ENCODE data around the gene JADE2.
"Not testable (repeated sequence)": the region's sequence is repeated elsewhere in the genome, so short reads cannot be mapped to it uniquely, and the experiment has no call there.

The JADE2 gene

DNA sequence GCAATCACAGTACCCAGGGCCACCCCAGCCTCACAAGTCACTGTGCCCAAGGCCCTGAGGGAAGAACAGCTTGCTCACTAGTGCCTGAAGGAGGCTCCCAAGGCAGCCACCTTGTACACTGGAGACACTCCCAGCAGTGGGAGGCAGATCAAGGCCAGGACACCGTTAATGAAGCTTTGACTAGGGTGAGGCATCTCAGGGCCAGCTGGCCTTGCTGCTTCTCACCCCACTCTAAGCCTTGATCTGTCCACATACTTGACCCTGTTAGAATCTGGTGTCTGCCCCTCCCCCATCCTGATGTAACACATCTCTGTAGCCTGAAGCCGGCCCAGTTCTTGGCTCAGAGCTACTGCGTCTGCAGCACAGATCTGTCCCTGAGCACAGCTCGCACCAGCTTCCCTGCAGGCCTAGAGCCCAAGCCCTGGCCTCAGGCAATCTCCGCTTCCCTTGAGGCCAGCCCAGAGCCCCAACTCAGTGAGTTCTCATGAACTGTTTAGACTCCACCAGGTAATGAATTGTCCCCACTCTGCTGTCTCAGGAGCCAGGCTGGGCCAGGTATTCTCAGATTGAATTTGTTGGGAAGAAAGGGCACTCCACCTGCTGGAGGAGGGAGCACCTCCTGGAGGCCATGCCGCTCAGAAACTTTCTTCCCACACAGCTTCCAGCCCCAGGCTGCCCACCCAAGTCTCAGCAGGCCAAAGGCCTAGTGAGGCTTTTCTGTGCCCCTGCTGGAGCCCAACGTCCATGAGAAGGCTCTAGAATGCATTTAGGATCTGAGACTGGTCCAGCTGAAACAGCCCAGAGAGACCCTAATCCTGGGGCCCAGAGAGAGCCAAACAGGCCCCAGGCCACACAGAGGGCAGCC lies 13.4 kb upstream of the JADE2 start:
- ChIA-PET POLR2A (interaction anchor here (0.6 to 1.6 kb wide), 10 partner anchors 9 to 286 kb away, joined by 3 to 9 read pairs (median 4); partner anchors contain the start of genes CDKN2AIPNL, PPP2CA and UBE2B), CTCF (interaction anchor here (0.5 to 1.3 kb wide), 5 partner anchors 14 to 123 kb away, joined by 3 to 6 read pairs (median 4); partner anchors contain the start of gene JADE2)
- DNase-seq (ENCODE audit: extremely low spot score), result no peak

GRCh38 chr5:134512661-134512999 lies 12.8 kb upstream of the JADE2 start:
- CTCF ChIA-PET, result no interaction called here
- DNase-seq (ENCODE audit: extremely low spot score), result no peak

More for the DNA sequence above, 13.4 kb upstream of the JADE2 start:
- no peak for TF ChIP-seq BHLHE40 (IDR thresholded peaks at IDR 0.05; ENCODE audit: borderline replicate concordance)
- TF ChIP-seq PKNOX1 (IDR thresholded peaks at IDR 0.05), result no peak
- TF ChIP-seq FOXK2 (IDR thresholded peaks at IDR 0.05), result no peak
- no peak for TF ChIP-seq SP1 (IDR thresholded peaks at IDR 0.05)
- no peak for TF ChIP-seq FOXA1 (IDR thresholded peaks at IDR 0.05)
- TF ChIP-seq ZNF384 (IDR thresholded peaks at IDR 0.05), result no peak
- TF ChIP-seq LEF1 (IDR thresholded peaks at IDR 0.05; ENCODE audit: borderline replicate concordance), result no peak
- no peak for TF ChIP-seq CTBP1 (IDR thresholded peaks at IDR 0.05; ENCODE audit: borderline replicate concordance)
- no peak for TF ChIP-seq HDGF (IDR thresholded peaks at IDR 0.05; ENCODE audit: borderline replicate concordance)
- no peak for TF ChIP-seq L3MBTL2 (conservative IDR thresholded peaks at IDR 0.05)
- TF ChIP-seq ARNT (IDR thresholded peaks at IDR 0.05), result no peak
- TF ChIP-seq TARDBP (IDR thresholded peaks at IDR 0.05), result no peak
- TF ChIP-seq FOXM1 (IDR thresholded peaks at IDR 0.05; ENCODE audit: borderline replicate concordance), result no peak
- no peak for TF ChIP-seq SUZ12 (IDR thresholded peaks at IDR 0.05)
- TF ChIP-seq ELF4 (IDR thresholded peaks at IDR 0.05), result no peak
- TF ChIP-seq NFRKB (IDR thresholded peaks at IDR 0.05), result no peak

GRCh38 chr5:134515801-134516200 lies 9.7 kb upstream of the JADE2 start:
- no peak for DNase-seq (ENCODE audit: extremely low spot score)
- ChIA-PET POLR2A (no interaction called here), CTCF (no interaction called here)
- TF ChIP-seq HDGF (IDR thresholded peaks at IDR 0.05; ENCODE audit: borderline replicate concordance), result no peak
- no peak for TF ChIP-seq PKNOX1 (IDR thresholded peaks at IDR 0.05)
- no peak for TF ChIP-seq CTBP1 (IDR thresholded peaks at IDR 0.05; ENCODE audit: borderline replicate concordance)
- TF ChIP-seq TARDBP (IDR thresholded peaks at IDR 0.05), result no peak
- TF ChIP-seq FOXK2 (IDR thresholded peaks at IDR 0.05), result no peak
- no peak for TF ChIP-seq LEF1 (IDR thresholded peaks at IDR 0.05; ENCODE audit: borderline replicate concordance)
- TF ChIP-seq SP1 (IDR thresholded peaks at IDR 0.05), result no peak
- no peak for TF ChIP-seq BHLHE40 (IDR thresholded peaks at IDR 0.05; ENCODE audit: borderline replicate concordance)
- no peak for TF ChIP-seq L3MBTL2 (conservative IDR thresholded peaks at IDR 0.05)
- TF ChIP-seq SUZ12 (IDR thresholded peaks at IDR 0.05), result no peak
- TF ChIP-seq ARNT (IDR thresholded peaks at IDR 0.05), result no peak
- TF ChIP-seq ZNF384 (IDR thresholded peaks at IDR 0.05), result no peak
- no peak for TF ChIP-seq NFRKB (IDR thresholded peaks at IDR 0.05)
- TF ChIP-seq ELF4 (IDR thresholded peaks at IDR 0.05), result no peak

More at GRCh38 chr5:134512661-134512999, 12.8 kb upstream of the JADE2 start:
- POLR2A ChIA-PET, result interaction anchor here (1.4 to 1.5 kb wide), 2 partner anchors 11 to 101 kb away, joined by 5 to 9 read pairs; partner anchors contain the start of gene CDKN2AIPNL
- TF ChIP-seq SUZ12 (IDR thresholded peaks at IDR 0.05) (no peak), SP1 (IDR thresholded peaks at IDR 0.05) (no peak), ARNT (IDR thresholded peaks at IDR 0.05) (no peak), ELF4 (IDR thresholded peaks at IDR 0.05) (no peak), TARDBP (IDR thresholded peaks at IDR 0.05) (no peak), ZNF384 (IDR thresholded peaks at IDR 0.05) (no peak)

DNA sequence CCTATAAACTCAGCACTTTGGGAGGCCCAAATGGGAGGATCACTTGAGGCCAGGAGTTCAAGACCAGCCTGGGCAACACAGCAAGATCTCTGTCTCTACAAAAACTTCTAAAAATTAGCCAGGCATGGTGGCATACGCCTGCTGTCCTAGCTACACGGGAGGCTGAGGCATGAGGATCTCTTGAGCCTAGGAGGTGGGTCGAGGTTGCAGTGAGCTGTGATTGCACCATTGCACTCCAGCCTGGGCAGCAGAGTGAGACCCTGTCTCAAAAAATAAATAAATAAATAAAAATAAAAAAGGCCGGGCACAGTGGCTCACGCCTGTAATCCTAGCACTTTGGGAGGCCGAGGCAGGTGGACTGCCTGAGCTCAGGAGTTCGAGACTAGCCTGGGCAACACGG lies 8.5 kb upstream of the JADE2 start:
- DNase-seq (ENCODE audit: extremely low spot score); POLR2A ChIA-PET: not testable (repeated sequence)
- CTCF ChIA-PET, result interaction anchor here (0.6 kb wide), 1 partner anchor 10 kb away, joined by 3 read pairs; no protein-coding TSS in a partner anchor

- DNase-seq (ENCODE audit: extremely low spot score), result no peak
- POLR2A ChIA-PET, result interaction anchor here (1.3 kb wide), 1 partner anchor 10 kb away, joined by 4 read pairs; no protein-coding TSS in a partner anchor
- CTCF ChIA-PET, result no interaction called here
- no peak for TF ChIP-seq FOXA1 (IDR thresholded peaks at IDR 0.05)
- no peak for TF ChIP-seq ZNF384 (IDR thresholded peaks at IDR 0.05)
- no peak for TF ChIP-seq FOXM1 (IDR thresholded peaks at IDR 0.05; ENCODE audit: borderline replicate concordance)
- no peak for TF ChIP-seq SUZ12 (IDR thresholded peaks at IDR 0.05)
- no peak for TF ChIP-seq L3MBTL2 (conservative IDR thresholded peaks at IDR 0.05)
Measured at GRCh38 chr5:134517553-134517952, 7.9 kb upstream of the JADE2 start.

DNA sequence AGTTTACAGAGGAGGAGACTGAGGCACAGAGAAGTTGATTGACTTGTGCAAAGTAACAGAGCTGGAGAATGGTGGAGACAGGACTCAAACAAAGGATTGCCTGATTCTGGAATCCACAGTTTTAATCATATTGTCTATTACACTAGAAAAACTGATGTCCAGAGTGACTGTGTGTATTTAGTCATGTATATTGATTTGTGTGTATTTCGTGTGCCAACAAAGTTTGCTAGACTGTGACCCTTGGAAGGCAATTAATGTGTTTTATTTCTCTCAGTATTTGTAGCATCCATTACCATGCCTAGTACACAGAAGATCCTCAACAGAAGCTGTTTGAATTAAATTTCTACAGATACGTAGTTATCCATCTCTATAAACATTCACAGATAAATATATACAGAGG lies 5.5 kb upstream of the JADE2 start:
- TF ChIP-seq ZNF384 (IDR thresholded peaks at IDR 0.05) (no peak), ELF4 (IDR thresholded peaks at IDR 0.05) (no peak), HDGF (IDR thresholded peaks at IDR 0.05; ENCODE audit: borderline replicate concordance) (no peak), FOXA1 (IDR thresholded peaks at IDR 0.05) (no peak), PKNOX1 (IDR thresholded peaks at IDR 0.05) (no peak), ARNT (IDR thresholded peaks at IDR 0.05) (no peak), CTBP1 (IDR thresholded peaks at IDR 0.05; ENCODE audit: borderline replicate concordance) (no peak), SUZ12 (IDR thresholded peaks at IDR 0.05) (no peak), TARDBP (IDR thresholded peaks at IDR 0.05) (no peak), NFRKB (IDR thresholded peaks at IDR 0.05) (no peak), L3MBTL2 (conservative IDR thresholded peaks at IDR 0.05) (no peak), SP1 (IDR thresholded peaks at IDR 0.05) (no peak), FOXK2 (IDR thresholded peaks at IDR 0.05) (no peak), FOXM1 (IDR thresholded peaks at IDR 0.05; ENCODE audit: borderline replicate concordance) (no peak), BHLHE40 (IDR thresholded peaks at IDR 0.05; ENCODE audit: borderline replicate concordance) (no peak), LEF1 (IDR thresholded peaks at IDR 0.05; ENCODE audit: borderline replicate concordance) (no peak)
- ChIA-PET CTCF (no interaction called here), POLR2A (interaction anchor here (0.6 to 1.3 kb wide), 2 partner anchors 50 to 109 kb away, joined by 3 read pairs; partner anchors contain the start of gene CDKN2AIPNL)

More for the DNA sequence above, 5.5 kb upstream of the JADE2 start:
- DNase-seq (ENCODE audit: extremely low spot score), result no peak

Data from HEK293T (cell line).